Subcutaneous adipose tissue (tissue), 4 donors: Measurements from ENCODE around the gene HOXB5. TPM values are rescaled to one million over a fixed set of nuclear protein-coding genes. Genes with fewer than 3 reads are reported as not detected.

Experiments
- total RNA-seq, 4 donors: library from RNA; depleted of rRNA; stranded (reverse); fragments of >200 nt; gene quantifications; one replicate each; pipeline ENCODE4 v1.1.0, GENCODE V29; 2016
- TF ChIP-seq, protein P1 (sequence below): fragments of 450-650 bp; IDR thresholded peaks from one replicate; pipeline ENCODE4 v1.5.1; 2016; ENCODE audit warnings: low read depth, mild to moderate bottlenecking, control low read depth, antibody characterized with exemption, moderate library complexity

The HOXB5 gene
- total RNA-seq, 4 donors from 2014 or later: 0.22 to 0.51 (median 0.35) TPM

DNA sequence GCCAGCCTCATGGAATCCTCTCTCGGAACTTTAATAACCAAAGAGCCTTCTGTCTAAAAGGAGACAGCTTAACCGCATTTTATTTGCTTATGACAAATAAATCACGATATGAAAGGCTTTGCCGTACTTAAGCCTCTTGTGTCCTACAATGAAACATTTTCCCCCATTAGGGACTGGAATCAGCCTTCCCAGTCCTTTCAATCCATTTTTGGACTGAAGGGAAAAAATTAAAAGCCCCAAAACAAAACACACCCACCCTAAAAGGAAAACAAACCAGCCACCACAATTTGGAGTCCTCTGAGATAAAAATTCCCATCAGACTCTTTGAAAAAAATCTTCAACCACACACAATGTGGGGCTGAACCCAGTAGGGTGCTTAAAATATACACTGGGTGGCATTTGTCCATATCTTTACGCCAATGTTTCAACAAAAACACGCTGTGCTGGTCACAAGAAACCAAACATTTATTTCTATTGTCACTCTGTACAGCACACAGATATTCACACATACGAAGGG lies 18.5 kb downstream of the HOXB5 start:
- TF ChIP-seq, protein P1, sequence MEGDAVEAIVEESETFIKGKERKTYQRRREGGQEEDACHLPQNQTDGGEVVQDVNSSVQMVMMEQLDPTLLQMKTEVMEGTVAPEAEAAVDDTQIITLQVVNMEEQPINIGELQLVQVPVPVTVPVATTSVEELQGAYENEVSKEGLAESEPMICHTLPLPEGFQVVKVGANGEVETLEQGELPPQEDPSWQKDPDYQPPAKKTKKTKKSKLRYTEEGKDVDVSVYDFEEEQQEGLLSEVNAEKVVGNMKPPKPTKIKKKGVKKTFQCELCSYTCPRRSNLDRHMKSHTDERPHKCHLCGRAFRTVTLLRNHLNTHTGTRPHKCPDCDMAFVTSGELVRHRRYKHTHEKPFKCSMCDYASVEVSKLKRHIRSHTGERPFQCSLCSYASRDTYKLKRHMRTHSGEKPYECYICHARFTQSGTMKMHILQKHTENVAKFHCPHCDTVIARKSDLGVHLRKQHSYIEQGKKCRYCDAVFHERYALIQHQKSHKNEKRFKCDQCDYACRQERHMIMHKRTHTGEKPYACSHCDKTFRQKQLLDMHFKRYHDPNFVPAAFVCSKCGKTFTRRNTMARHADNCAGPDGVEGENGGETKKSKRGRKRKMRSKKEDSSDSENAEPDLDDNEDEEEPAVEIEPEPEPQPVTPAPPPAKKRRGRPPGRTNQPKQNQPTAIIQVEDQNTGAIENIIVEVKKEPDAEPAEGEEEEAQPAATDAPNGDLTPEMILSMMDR: no peak

DNA sequence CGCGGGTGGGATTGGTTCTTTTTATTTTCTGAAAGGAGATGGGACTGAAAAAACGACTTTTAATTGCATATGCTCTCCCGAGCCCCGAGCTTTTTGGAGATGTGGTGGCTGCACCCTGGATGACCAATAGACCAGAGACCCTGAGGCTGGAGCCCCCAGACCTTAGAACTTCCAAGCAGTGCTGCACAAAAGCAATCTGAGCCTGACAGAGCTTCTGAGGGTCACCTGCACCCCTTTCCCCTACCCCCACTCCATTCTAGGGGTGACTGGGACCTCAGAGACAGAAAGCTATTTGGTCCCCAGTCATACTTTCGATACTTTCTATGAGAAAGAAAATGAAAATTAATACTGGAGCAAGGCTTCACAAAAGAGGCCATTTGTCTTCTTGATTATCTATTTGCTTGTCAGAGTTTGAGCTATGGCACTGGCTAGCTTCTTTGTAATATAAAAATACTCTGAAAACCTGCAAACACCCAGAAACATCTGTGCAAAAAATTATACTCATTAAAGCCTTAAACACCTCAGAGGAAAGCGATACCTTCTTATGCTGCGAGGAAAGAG lies 19.0 kb downstream of the HOXB5 start:
- TF ChIP-seq, protein P1: no peak

DNA sequence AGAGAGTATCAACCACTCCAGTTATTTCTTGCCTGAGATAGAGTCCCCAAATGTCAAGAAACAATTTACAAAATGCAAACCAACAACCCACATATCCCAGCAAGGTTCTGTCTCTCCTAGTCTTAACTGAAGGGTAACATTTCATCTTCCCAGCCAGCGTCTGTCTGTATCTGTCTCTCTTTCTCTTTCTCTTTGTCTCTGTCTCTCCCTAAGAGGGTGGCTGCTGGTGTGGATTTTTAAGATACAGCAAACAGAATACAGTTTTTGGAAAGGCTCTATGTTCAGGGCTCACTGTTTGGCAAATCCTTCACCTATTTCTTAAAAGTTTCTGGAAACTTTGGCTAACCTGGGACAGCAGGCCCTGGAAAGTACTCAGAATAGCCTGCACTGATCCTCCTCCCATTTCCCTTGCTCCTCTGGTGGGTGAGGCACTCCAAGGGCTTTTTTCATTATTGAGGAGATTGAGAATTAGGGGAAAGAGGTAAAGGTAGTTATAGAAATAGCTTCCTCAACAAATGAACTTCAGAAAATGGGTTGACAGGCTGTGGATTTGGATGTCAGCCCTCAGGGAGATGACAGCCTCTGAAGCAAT lies 21.7 kb downstream of the HOXB5 start:
- TF ChIP-seq, protein P1: no peak

DNA sequence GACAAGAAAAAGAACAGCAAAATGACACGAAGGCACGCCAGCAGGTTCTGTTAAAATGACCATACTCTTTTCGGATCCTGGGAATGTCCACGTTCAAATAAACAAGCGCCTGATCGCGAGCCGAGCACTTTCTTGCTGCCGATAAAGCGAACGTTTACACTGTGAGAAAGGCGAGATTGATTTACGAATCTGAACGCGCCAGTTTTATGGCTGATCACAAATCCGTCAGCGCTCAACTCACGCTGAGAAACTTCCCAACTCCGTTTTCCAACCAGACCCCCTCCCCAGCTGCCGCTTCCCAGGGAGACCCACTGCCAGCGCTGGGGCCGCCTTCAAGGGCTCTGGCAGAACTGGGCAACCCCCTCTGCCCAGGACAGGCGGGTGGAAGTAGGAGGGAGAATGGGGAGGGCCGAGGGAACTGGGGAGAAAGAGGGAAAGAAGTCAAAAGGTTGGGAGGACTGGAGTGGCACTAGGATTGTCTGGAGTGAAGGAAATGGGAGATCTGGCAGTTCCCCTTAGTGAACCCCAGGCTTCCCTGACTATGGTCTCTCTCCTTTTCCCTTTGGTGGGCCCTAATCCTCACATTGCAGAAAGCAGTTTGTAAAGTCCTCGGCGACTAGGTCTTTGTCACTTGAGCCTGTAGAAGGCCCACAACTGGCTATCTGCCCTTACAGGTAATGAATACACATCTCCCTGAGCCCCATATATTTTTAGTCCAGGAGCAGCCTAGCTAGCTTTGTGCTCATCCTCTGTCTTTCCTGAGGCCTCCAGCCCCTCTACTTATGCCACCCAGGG lies 22.4 kb downstream of the HOXB5 start:
- TF ChIP-seq, protein P1: no peak

DNA sequence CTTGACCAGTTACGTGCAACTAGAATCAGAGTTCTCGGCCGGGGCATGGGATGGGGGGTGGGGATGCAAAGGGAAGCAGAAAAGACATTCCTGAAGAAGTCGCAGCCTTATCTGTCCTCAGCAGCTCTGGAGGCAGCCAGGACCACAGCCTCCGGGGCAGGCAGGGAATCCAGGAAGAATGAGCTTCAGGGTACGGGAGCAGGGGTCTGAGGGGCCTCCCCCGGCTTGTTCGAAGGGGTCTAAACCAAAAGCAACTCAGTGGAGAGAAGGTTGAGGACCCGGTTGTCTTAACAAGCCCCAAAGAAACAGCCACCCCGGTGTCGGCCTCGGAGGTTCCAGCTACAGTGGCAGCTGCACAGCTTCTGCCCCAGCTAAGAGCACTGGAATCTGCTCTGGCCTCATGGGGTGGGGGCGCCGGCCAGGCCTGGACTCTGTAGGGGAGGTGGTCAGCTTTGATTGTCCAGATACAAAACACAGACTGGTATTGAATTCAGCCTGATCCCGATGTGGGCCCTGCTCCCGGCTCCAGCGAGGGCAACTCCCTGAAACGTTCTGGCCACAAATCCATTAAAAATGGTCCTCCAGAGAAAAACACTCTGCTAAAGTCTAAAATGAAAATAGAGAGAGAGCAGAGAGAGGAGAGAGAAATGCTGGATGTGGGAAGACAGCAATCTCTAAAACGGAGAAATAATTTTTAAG lies 23.1 kb downstream of the HOXB5 start:
- TF ChIP-seq, protein P1: no peak

DNA sequence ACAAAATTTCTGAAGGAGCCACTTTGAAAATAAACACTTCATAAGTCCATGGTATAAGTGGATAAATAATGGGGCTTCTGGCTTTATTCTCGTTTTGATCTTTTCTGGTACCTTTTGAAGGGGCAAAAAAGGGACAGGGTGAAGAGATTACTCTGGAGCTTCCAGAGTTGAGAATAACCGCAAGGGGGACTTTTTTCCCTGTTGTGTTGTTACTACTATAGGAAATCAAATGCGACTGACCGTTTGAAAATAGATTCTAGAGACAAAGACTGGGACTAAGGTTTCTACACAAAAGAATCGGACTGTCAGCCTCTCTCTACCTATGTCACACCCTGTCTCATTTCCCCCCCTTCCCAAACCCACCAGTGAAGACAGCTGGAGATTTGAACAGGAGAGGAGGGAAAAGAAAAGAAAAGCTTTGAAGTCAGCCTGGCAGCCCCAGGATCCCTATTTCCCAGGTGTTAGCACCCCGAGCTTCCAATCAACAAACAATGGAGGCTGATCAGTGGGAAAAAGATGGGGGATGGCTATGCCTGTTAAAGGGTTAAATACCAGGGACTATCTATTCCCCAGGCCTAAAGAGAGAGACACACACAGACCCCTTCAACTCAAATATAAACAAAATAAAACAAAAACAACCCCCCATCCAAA lies 23.8 kb downstream of the HOXB5 start:
- TF ChIP-seq, protein P1: no peak

DNA sequence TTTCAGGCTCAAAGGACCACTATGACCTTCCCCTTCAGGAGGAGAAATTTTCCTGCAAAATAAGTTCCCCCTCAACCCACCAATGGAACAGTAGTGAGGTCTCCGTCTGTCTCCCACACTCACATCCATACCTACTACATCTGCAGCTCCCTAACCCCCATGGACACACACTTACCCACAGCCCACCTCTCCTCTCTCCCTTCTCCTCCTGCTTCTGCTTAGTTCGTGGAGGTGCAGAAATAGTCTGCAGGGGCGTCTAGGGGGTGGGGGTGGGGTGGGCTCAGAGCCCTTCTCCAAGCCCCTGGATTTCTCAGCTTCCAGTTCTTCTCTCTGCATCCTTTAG lies 24.4 kb downstream of the HOXB5 start:
- TF ChIP-seq, protein P1: no peak
